Activated CD8-positive, alpha-beta T cell treated with anti-CD3 and anti-CD28 coated beads for 36 hours (primary cell): ENCODE results near the gene WDR3. TPM values are rescaled to one million over a fixed set of nuclear protein-coding genes. Genes with fewer than 3 reads are reported as not detected.

ENCODE experiments used
- ATAC-seq: fragments of 200-7000 bp; cut with Tn5 transposase; one replicate; pipeline ENCODE4 v1.10.0; 2021; ENCODE audit warnings: mild to moderate bottlenecking, moderate library complexity
- CTCF ChIA-PET: fragments of 350-600 bp; sonication (Branson Sonifier 250); formaldehyde crosslinking; loops from one replicate; lab custom pipeline; 2021; ENCODE audit warnings: antibody characterized with exemption; lab: Charles Lee
- POLR2A ChIA-PET: fragments of 350-600 bp; sonication (Branson Sonifier 250); formaldehyde crosslinking; loops from one replicate; lab custom pipeline; 2021; ENCODE audit warnings: antibody characterized with exemption; lab: Charles Lee
- DNase-seq: peaks from one replicate; pipeline ENCODE4 v3.0.0-alpha.2; 2020
- H3K27ac Mint-ChIP-seq: one replicate; pipeline ENCODE4 v1.8.0; 2021; ENCODE audit warnings: mild to moderate bottlenecking, mixed read lengths
- H3K27me3 Mint-ChIP-seq: one replicate; pipeline ENCODE4 v1.8.0; 2021; ENCODE audit warnings: mixed read lengths
- H3K36me3 Mint-ChIP-seq: one replicate; pipeline ENCODE4 v1.8.0; 2021; ENCODE audit warnings: low read depth, mixed read lengths
- H3K4me1 Mint-ChIP-seq: one replicate; pipeline ENCODE4 v1.8.0; 2021; ENCODE audit warnings: low read depth, mixed read lengths
- H3K4me3 Mint-ChIP-seq: one replicate; pipeline ENCODE4 v1.8.0; 2021; ENCODE audit warnings: mild to moderate bottlenecking, moderate library complexity, mixed read lengths
- H3K9me3 Mint-ChIP-seq: one replicate; pipeline ENCODE4 v1.8.0; 2021; ENCODE audit warnings: mixed read lengths
- intact Hi-C: fragments of 100-400 bp; cut with micrococcal nuclease; formaldehyde crosslinking; loops from one replicate; pipeline ENCODE4 v1.10.0; 2022
- total RNA-seq, 2 experiments: library from RNA; stranded (reverse); gene quantifications; one replicate each; pipeline ENCODE4 v1.2.3, GENCODE V29; 2021
- TF ChIP-seq, protein P1 (sequence below): fragments of 200-600 bp; IDR thresholded peaks from one replicate; pipeline ENCODE4 v1.8.0; 2022; ENCODE audit warnings: antibody characterized with exemption, mild to moderate bottlenecking

Gene WDR3
- total RNA-seq, 2 experiments from 2014 or later = 61.6 to 63.0 TPM

GRCh38 chr1:118004312-118004711 lies 74.8 kb downstream of the WDR3 start:
- TF ChIP-seq, protein P1, sequence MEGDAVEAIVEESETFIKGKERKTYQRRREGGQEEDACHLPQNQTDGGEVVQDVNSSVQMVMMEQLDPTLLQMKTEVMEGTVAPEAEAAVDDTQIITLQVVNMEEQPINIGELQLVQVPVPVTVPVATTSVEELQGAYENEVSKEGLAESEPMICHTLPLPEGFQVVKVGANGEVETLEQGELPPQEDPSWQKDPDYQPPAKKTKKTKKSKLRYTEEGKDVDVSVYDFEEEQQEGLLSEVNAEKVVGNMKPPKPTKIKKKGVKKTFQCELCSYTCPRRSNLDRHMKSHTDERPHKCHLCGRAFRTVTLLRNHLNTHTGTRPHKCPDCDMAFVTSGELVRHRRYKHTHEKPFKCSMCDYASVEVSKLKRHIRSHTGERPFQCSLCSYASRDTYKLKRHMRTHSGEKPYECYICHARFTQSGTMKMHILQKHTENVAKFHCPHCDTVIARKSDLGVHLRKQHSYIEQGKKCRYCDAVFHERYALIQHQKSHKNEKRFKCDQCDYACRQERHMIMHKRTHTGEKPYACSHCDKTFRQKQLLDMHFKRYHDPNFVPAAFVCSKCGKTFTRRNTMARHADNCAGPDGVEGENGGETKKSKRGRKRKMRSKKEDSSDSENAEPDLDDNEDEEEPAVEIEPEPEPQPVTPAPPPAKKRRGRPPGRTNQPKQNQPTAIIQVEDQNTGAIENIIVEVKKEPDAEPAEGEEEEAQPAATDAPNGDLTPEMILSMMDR = no peak
- Mint-ChIP-seq H3K27ac (no peak overlapping the region), H3K4me3 (no peak overlapping the region), H3K9me3 (peaks cover 3% of the 10 kb centered on the region), H3K27me3 (peaks cover 13% of the 10 kb centered on the region), H3K4me1 (no peaks in the 10 kb centered on the region), H3K36me3 (no peaks in the 10 kb centered on the region)
- ATAC-seq (no peak), DNase-seq (no peak)
- ChIA-PET CTCF (no interaction called here), POLR2A (no interaction called here)
- intact Hi-C loops = no loop called here

GRCh38 chr1:118007391-118007790 lies 77.9 kb downstream of the WDR3 start:
- ChIA-PET CTCF (no interaction called here), POLR2A (no interaction called here)
- Mint-ChIP-seq H3K27ac (no peak overlapping the region), H3K4me3 (no peak overlapping the region), H3K27me3 (peaks cover 16% of the 10 kb centered on the region), H3K9me3 (peaks cover 2% of the 10 kb centered on the region), H3K36me3 (no peaks in the 10 kb centered on the region), H3K4me1 (no peaks in the 10 kb centered on the region)
- intact Hi-C loops = no loop called here
- DNase-seq (no peak), ATAC-seq (no peak)
- TF ChIP-seq, protein P1 = no peak

GRCh38 chr1:118008011-118008410 lies 78.5 kb downstream of the WDR3 start:
- no peaks in the 10 kb centered on the region for H3K4me1 Mint-ChIP-seq
- ATAC-seq (no peak), DNase-seq (no peak)
- H3K27me3 Mint-ChIP-seq = peaks cover 12% of the 10 kb centered on the region
- ChIA-PET CTCF (no interaction called here), POLR2A (no interaction called here)
- TF ChIP-seq, protein P1 = no peak
- H3K36me3 Mint-ChIP-seq = no peaks in the 10 kb centered on the region
- no peak overlapping the region for H3K27ac Mint-ChIP-seq
- H3K4me3 Mint-ChIP-seq = no peak overlapping the region
- intact Hi-C loops = no loop called here
- no peaks in the 10 kb centered on the region for H3K9me3 Mint-ChIP-seq

- H3K27ac Mint-ChIP-seq = no peak overlapping the region
- DNase-seq = no peak
- TF ChIP-seq, protein P1 = no peak
- H3K9me3 Mint-ChIP-seq = no peaks in the 10 kb centered on the region
- no peak overlapping the region for H3K4me3 Mint-ChIP-seq
- CTCF ChIA-PET = interaction anchor here (1.5 kb wide), 1 partner anchor 9 kb away, joined by 3 read pairs; no protein-coding TSS in a partner anchor
- intact Hi-C loops = no loop called here
- POLR2A ChIA-PET = no interaction called here
- peaks cover 7% of the 10 kb centered on the region for H3K27me3 Mint-ChIP-seq
- no peak for ATAC-seq
- no peaks in the 10 kb centered on the region for H3K36me3 Mint-ChIP-seq
- no peaks in the 10 kb centered on the region for H3K4me1 Mint-ChIP-seq
These were observed 83.1 kb downstream of the WDR3 start for GRCh38 chr1:118012515-118013124.

- ChIA-PET POLR2A (no interaction called here), CTCF (interaction anchor here (1.5 kb wide), 1 partner anchor 9 kb away, joined by 3 read pairs; no protein-coding TSS in a partner anchor)
- no peak for ATAC-seq
- Mint-ChIP-seq H3K36me3 (no peaks in the 10 kb centered on the region), H3K27me3 (peaks cover 7% of the 10 kb centered on the region), H3K4me3 (no peak overlapping the region), H3K9me3 (no peaks in the 10 kb centered on the region), H3K4me1 (no peaks in the 10 kb centered on the region), H3K27ac (no peak overlapping the region)
- no peak for DNase-seq
- TF ChIP-seq, protein P1 = no peak
- intact Hi-C loops = no loop called here
These were observed 83.8 kb downstream of the WDR3 start for GRCh38 chr1:118013336-118013735.
